ENCODE results near the gene COL18A1.
"Not testable (repeated sequence)": the region's sequence is repeated elsewhere in the genome, so short reads cannot be mapped to it uniquely, and the experiment has no call there.

The COL18A1 gene

GRCh38 chr21:45522381-45522780, 117.4 kb downstream of the COL18A1 start:
- DNase-seq (ENCODE audit: low read depth): no peak

- DNase-seq (ENCODE audit: low read depth): no peak
Observed at GRCh38 chr21:45522986-45523385, 118.0 kb downstream of the COL18A1 start.

- no peak for DNase-seq (ENCODE audit: low read depth)
Observed at GRCh38 chr21:45523411-45524101, 118.6 kb downstream of the COL18A1 start.

- no peak for DNase-seq (ENCODE audit: low read depth)
Observed at GRCh38 chr21:45524756-45525152, 119.8 kb downstream of the COL18A1 start.

- DNase-seq (ENCODE audit: low read depth): no peak
Observed at GRCh38 chr21:45525153-45525909, 120.4 kb downstream of the COL18A1 start.

- DNase-seq (ENCODE audit: low read depth): no peak
Observed at GRCh38 chr21:45525910-45526306, 120.9 kb downstream of the COL18A1 start.

- not testable (repeated sequence) for DNase-seq (ENCODE audit: low read depth)
Observed at GRCh38 chr21:45527151-45527999, 122.4 kb downstream of the COL18A1 start.

- no peak for DNase-seq (ENCODE audit: low read depth)
Observed at GRCh38 chr21:45528028-45528705, 123.2 kb downstream of the COL18A1 start.

GRCh38 chr21:45528981-45529784, 124.2 kb downstream of the COL18A1 start:
- DNase-seq (ENCODE audit: low read depth): no peak

- DNase-seq (ENCODE audit: low read depth): no peak
Observed at GRCh38 chr21:45529785-45530422, 124.9 kb downstream of the COL18A1 start.

GRCh38 chr21:45530423-45531113, 125.6 kb downstream of the COL18A1 start:
- no peak for DNase-seq (ENCODE audit: low read depth)

GRCh38 chr21:45531114-45531392, 126.1 kb downstream of the COL18A1 start:
- DNase-seq (ENCODE audit: low read depth): not testable (repeated sequence)

GRCh38 chr21:45531393-45532215, 126.6 kb downstream of the COL18A1 start:
- no peak for DNase-seq (ENCODE audit: low read depth)

- DNase-seq (ENCODE audit: low read depth): no peak
Observed at GRCh38 chr21:45532826-45533360, 127.9 kb downstream of the COL18A1 start.

- DNase-seq (ENCODE audit: low read depth): no peak
Observed at GRCh38 chr21:45533361-45533845, 128.4 kb downstream of the COL18A1 start.

GRCh38 chr21:45533846-45534635, 129.1 kb downstream of the COL18A1 start:
- no peak for DNase-seq (ENCODE audit: low read depth)

GRCh38 chr21:45534636-45535331, 129.8 kb downstream of the COL18A1 start:
- no peak for DNase-seq (ENCODE audit: low read depth)
